OCI-LY1 (cell line): Measurements from ENCODE around the gene ERBB4.

Experiments used
- H2AFZ ChIP-seq: fragments of 200-600 bp; sonication (generic), shearing (Covaris generic); 2 replicates; pipeline ENCODE4 v1.6.0; 2014; ENCODE audit warnings: antibody characterized with exemption, mild to moderate bottlenecking, low read length
- H3F3A ChIP-seq: fragments of 200-600 bp; sonication (generic), shearing (Covaris generic); 2 replicates; pipeline ENCODE4 v1.6.0; 2014; ENCODE audit warnings: mild to moderate bottlenecking, antibody characterized with exemption, low read length, moderate library complexity; ENCODE audit not compliant: insufficient read depth
- H3K27ac ChIP-seq: fragments of 200-600 bp; sonication (generic); 2 replicates; pipeline ENCODE4 v1.5.1; 2014; ENCODE audit warnings: low read length, mixed run types, mild to moderate bottlenecking, low read depth; ENCODE audit not compliant: poor library complexity, severe bottlenecking
- H3K27me3 ChIP-seq: fragments of 200-600 bp; sonication (generic); 2 replicates; pipeline ENCODE4 v1.6.0; 2014; ENCODE audit warnings: antibody characterized with exemption, mild to moderate bottlenecking, low read length, moderate library complexity; ENCODE audit not compliant: insufficient read depth
- H3K36me3 ChIP-seq: fragments of 200-600 bp; sonication (generic); 2 replicates; pipeline ENCODE4 v1.6.1; 2014; ENCODE audit warnings: mild to moderate bottlenecking, antibody characterized with exemption, low read length, moderate library complexity, mixed read lengths; ENCODE audit not compliant: insufficient read depth
- H3K4me1 ChIP-seq: fragments of 200-600 bp; sonication (generic); 2 replicates; pipeline ENCODE4 v1.5.1; 2014; ENCODE audit warnings: mild to moderate bottlenecking, low read length, moderate library complexity; ENCODE audit not compliant: insufficient read depth, severe bottlenecking
- H3K4me2 ChIP-seq: fragments of 200-600 bp; sonication (generic), shearing (Covaris generic); 2 replicates; pipeline ENCODE4 v1.6.1; 2014; ENCODE audit warnings: low read length
- H3K4me3 ChIP-seq: fragments of 200-600 bp; sonication (generic); 2 replicates; pipeline ENCODE4 v1.5.1; 2014; ENCODE audit warnings: low read length, low read depth, mild to moderate bottlenecking, mixed read lengths; ENCODE audit not compliant: poor library complexity, severe bottlenecking
- H3K79me2 ChIP-seq: fragments of 200-600 bp; shearing (Covaris generic); 2 replicates; pipeline ENCODE4 v1.6.1; 2016; ENCODE audit warnings: mixed run types, low read length, mixed read lengths; ENCODE audit not compliant: insufficient read depth
- H3K9ac ChIP-seq: fragments of 200-600 bp; sonication (generic), shearing (Covaris generic); 2 replicates; pipeline ENCODE4 v1.6.1; 2014; ENCODE audit warnings: mild to moderate bottlenecking, low read length, mixed read lengths
- H3K9me2 ChIP-seq: fragments of 200-600 bp; sonication (generic), shearing (Covaris generic); 2 replicates; pipeline ENCODE4 v1.6.1; 2014; ENCODE audit warnings: low read depth, mild to moderate bottlenecking, low read length, mixed read lengths
- H3K9me3 ChIP-seq: fragments of 200-600 bp; shearing (Covaris generic); 2 replicates; pipeline ENCODE4 v1.6.1; 2014; ENCODE audit warnings: low read length, mixed read lengths
- H4K20me1 ChIP-seq: fragments of 200-600 bp; sonication (generic), shearing (Covaris generic); 2 replicates; pipeline ENCODE4 v1.6.0; 2016; ENCODE audit warnings: mild to moderate bottlenecking, low read length; ENCODE audit not compliant: insufficient read depth
- EZH2 ChIP-seq: fragments of 200-600 bp; sonication (generic), shearing (Covaris generic); IDR thresholded peaks from 2 replicates; pipeline ENCODE4 v1.8.0; 2017; ENCODE audit warnings: borderline replicate concordance, mixed run types, mild to moderate bottlenecking, antibody characterized with exemption, low read length, moderate library complexity, mixed read lengths
- TF ChIP-seq, protein P1 (sequence below): fragments of 200-600 bp; sonication (generic), shearing (Covaris generic); IDR thresholded peaks from 2 replicates; pipeline ENCODE4 v1.5.1; 2017; ENCODE audit warnings: mild to moderate bottlenecking, antibody characterized with exemption, low read length, moderate library complexity, mixed read lengths

The ERBB4 gene

DNA sequence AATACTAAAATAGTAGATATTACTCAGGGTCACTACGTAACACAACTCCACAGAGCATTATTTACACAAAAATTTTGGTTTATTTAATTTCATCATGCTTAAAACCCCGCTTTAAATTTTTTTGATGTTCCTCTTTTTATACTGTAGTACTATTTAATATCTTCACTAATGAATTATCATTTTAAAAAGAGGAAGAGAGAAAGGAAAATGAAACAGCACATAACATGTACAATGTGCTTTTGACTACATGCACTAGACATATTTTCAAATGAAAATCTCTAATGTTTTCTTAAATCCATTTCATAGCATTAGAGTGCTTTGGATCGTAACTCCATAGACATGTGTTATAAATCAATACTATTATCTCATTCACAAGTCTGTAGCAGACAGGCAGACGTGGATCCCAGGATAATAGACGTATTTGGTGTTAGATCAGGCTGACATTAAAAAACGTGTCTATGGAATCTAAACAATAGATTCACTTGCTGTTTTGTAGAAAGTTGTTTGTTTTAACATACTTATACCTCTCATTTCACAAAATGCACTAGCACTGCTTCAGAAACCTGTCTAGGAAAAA is 1085.2 kb downstream of the ERBB4 start:
- Histone ChIP-seq H3K27me3 (no peaks in the 10 kb centered on the region), H3K9me2 (no peaks in the 10 kb centered on the region), H3K4me1 (peaks cover 31% of the 10 kb centered on the region), H4K20me1 (no peaks in the 10 kb centered on the region), H3K4me2 (peak overlapping the region; percentile 60), H3K9me3 (no peaks in the 10 kb centered on the region), H2AFZ (peak overlapping the region; percentile 91; the same call in 1 of the 2 replicates), H3F3A (no peaks in the 10 kb centered on the region), H3K4me3 (peak overlapping the region; percentile 20), H3K79me2 (no peaks in the 10 kb centered on the region), H3K36me3 (no peaks in the 10 kb centered on the region), H3K27ac (peak overlapping the region; percentile 19), H3K9ac (peak overlapping the region; percentile 57)
- no peak for TF ChIP-seq EZH2
- TF ChIP-seq, protein P1, sequence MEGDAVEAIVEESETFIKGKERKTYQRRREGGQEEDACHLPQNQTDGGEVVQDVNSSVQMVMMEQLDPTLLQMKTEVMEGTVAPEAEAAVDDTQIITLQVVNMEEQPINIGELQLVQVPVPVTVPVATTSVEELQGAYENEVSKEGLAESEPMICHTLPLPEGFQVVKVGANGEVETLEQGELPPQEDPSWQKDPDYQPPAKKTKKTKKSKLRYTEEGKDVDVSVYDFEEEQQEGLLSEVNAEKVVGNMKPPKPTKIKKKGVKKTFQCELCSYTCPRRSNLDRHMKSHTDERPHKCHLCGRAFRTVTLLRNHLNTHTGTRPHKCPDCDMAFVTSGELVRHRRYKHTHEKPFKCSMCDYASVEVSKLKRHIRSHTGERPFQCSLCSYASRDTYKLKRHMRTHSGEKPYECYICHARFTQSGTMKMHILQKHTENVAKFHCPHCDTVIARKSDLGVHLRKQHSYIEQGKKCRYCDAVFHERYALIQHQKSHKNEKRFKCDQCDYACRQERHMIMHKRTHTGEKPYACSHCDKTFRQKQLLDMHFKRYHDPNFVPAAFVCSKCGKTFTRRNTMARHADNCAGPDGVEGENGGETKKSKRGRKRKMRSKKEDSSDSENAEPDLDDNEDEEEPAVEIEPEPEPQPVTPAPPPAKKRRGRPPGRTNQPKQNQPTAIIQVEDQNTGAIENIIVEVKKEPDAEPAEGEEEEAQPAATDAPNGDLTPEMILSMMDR: no peak

GRCh38 chr2:211451642-211452041 is 1087.0 kb downstream of the ERBB4 start:
- Histone ChIP-seq H3K79me2 (no peaks in the 10 kb centered on the region), H3K36me3 (no peaks in the 10 kb centered on the region), H3K4me3 (no peak overlapping the region), H3K9me2 (no peaks in the 10 kb centered on the region), H3K27ac (no peak overlapping the region), H3K4me1 (peaks cover 48% of the 10 kb centered on the region), H3K27me3 (no peaks in the 10 kb centered on the region), H3F3A (no peaks in the 10 kb centered on the region), H2AFZ (no peak overlapping the region), H3K4me2 (no peak overlapping the region), H3K9me3 (no peaks in the 10 kb centered on the region), H4K20me1 (no peaks in the 10 kb centered on the region), H3K9ac (no peak overlapping the region)
- no peak for TF ChIP-seq EZH2
- TF ChIP-seq, protein P1: no peak

- H3K27ac ChIP-seq: no peak overlapping the region
- no peaks in the 10 kb centered on the region for H3K79me2 ChIP-seq
- H3K9me2 ChIP-seq: no peaks in the 10 kb centered on the region
- no peaks in the 10 kb centered on the region for H3F3A ChIP-seq
- no peaks in the 10 kb centered on the region for H3K27me3 ChIP-seq
- H3K4me2 ChIP-seq: no peak overlapping the region
- H2AFZ ChIP-seq: no peak overlapping the region
- peaks cover 56% of the 10 kb centered on the region for H3K4me1 ChIP-seq
- no peak overlapping the region for H3K4me3 ChIP-seq
- H3K9me3 ChIP-seq: no peaks in the 10 kb centered on the region
- TF ChIP-seq, protein P1: peak; percentile 22; the same call in 1 of the 2 replicates
- TF ChIP-seq EZH2: no peak
- no peaks in the 10 kb centered on the region for H3K36me3 ChIP-seq
- H3K9ac ChIP-seq: no peak overlapping the region
- H4K20me1 ChIP-seq: no peaks in the 10 kb centered on the region
Measured at GRCh38 chr2:211449819-211450218, 1088.8 kb downstream of the ERBB4 start.
